HUES64 (cell line): ENCODE results near the gene AGAP2.

Experiments used
- H3K27ac ChIP-seq: 2 replicates; pipeline ENCODE4 v1.7.0; 2013; ENCODE audit warnings: low read depth, low read length, inconsistent platforms
- H3K27me3 ChIP-seq: 2 replicates; pipeline ENCODE4 v1.6.1; 2013; ENCODE audit warnings: mild to moderate bottlenecking, low read length; ENCODE audit not compliant: insufficient read depth
- H3K36me3 ChIP-seq: 2 replicates; pipeline ENCODE4 v1.6.1; 2013; ENCODE audit warnings: mild to moderate bottlenecking, low read length; ENCODE audit not compliant: insufficient read depth
- H3K4me1 ChIP-seq: 2 replicates; pipeline ENCODE4 v1.6.1; 2013; ENCODE audit warnings: mild to moderate bottlenecking, low read length, moderate library complexity; ENCODE audit not compliant: insufficient read depth
- H3K4me3 ChIP-seq: 2 replicates; pipeline ENCODE4 v1.5.1; 2013; ENCODE audit warnings: mild to moderate bottlenecking, low read length, moderate library complexity
- H3K9ac ChIP-seq: 2 replicates; pipeline ENCODE4 v1.6.1; 2013; ENCODE audit warnings: mild to moderate bottlenecking, low read depth, low read length
- H3K9me3 ChIP-seq: 2 replicates; pipeline ENCODE4 v1.6.1; 2013; ENCODE audit warnings: low read depth, low read length; ENCODE audit not compliant: insufficient read depth
- WGBS: fragments of 150-250, 120-280 bp; methylation state at CpG from one replicate; pipeline ENCODE4 v1.1.7; 2013; ENCODE audit warnings: missing lambda C conversion rate; 5-methylcytosine and 5-hydroxymethylcytosine counted together

AGAP2 gene

GRCh38 chr12:57707250-57707649, 31.3 kb downstream of the AGAP2 start:
- no peaks in the 10 kb centered on the region for H3K4me1 ChIP-seq
- peaks cover 6% of the 10 kb centered on the region; the same call in 1 of the 2 replicates for H3K36me3 ChIP-seq
- H3K27ac ChIP-seq, result no peak overlapping the region
- no peak overlapping the region for H3K4me3 ChIP-seq
- H3K9me3 ChIP-seq, result no peaks in the 10 kb centered on the region
- no peak overlapping the region for H3K9ac ChIP-seq
- H3K27me3 ChIP-seq, result no peaks in the 10 kb centered on the region
- 93% methylated on average over 3 of the region's 3 CpGs for WGBS

- WGBS, result 93% methylated on average over 2 of the region's 2 CpGs
- no peak overlapping the region for H3K4me3 ChIP-seq
- H3K36me3 ChIP-seq, result peaks cover 18% of the 10 kb centered on the region
- no peaks in the 10 kb centered on the region for H3K27me3 ChIP-seq
- H3K27ac ChIP-seq, result no peak overlapping the region
- no peak overlapping the region for H3K9ac ChIP-seq
- H3K9me3 ChIP-seq, result no peaks in the 10 kb centered on the region
- no peaks in the 10 kb centered on the region for H3K4me1 ChIP-seq
Measured at GRCh38 chr12:57700317-57700716, 38.2 kb downstream of the AGAP2 start.

- Histone ChIP-seq H3K36me3 (peaks cover 14% of the 10 kb centered on the region), H3K9me3 (no peaks in the 10 kb centered on the region), H3K4me1 (no peaks in the 10 kb centered on the region; the same call in 1 of the 2 replicates), H3K4me3 (no peak overlapping the region), H3K27ac (no peak overlapping the region), H3K27me3 (no peaks in the 10 kb centered on the region), H3K9ac (no peak overlapping the region)
- 91% methylated on average over 3 of the region's 3 CpGs for WGBS
Measured at GRCh38 chr12:57698414-57698813, 40.1 kb downstream of the AGAP2 start.

GRCh38 chr12:57697076-57697475, 41.5 kb downstream of the AGAP2 start:
- H3K27ac ChIP-seq, result no peak overlapping the region
- no peaks in the 10 kb centered on the region for H3K27me3 ChIP-seq
- H3K4me3 ChIP-seq, result no peak overlapping the region
- no peaks in the 10 kb centered on the region; the same call in 1 of the 2 replicates for H3K4me1 ChIP-seq
- peaks cover 12% of the 10 kb centered on the region for H3K36me3 ChIP-seq
- WGBS, result 96% methylated on average over 1 of the region's 1 CpG
- H3K9ac ChIP-seq, result no peak overlapping the region
- H3K9me3 ChIP-seq, result no peaks in the 10 kb centered on the region

- Histone ChIP-seq H3K9ac (no peak overlapping the region), H3K9me3 (no peaks in the 10 kb centered on the region), H3K27me3 (no peaks in the 10 kb centered on the region), H3K36me3 (peaks cover 12% of the 10 kb centered on the region), H3K27ac (no peak overlapping the region), H3K4me3 (no peak overlapping the region), H3K4me1 (no peaks in the 10 kb centered on the region; the same call in 1 of the 2 replicates)
- 95% methylated on average over 11 of the region's 11 CpGs for WGBS
Measured at GRCh38 chr12:57695770-57696432, 42.6 kb downstream of the AGAP2 start.

- Histone ChIP-seq H3K27me3 (no peaks in the 10 kb centered on the region; the same call in 1 of the 2 replicates), H3K27ac (no peak overlapping the region), H3K4me1 (no peaks in the 10 kb centered on the region; the same call in 1 of the 2 replicates), H3K9me3 (no peaks in the 10 kb centered on the region), H3K4me3 (peak overlapping the region; percentile 95), H3K36me3 (peaks cover 12% of the 10 kb centered on the region), H3K9ac (peak overlapping the region; percentile 83)
- WGBS, result 4% methylated on average over 15 of the region's 15 CpGs
Measured at GRCh38 chr12:57694459-57695019, 44.0 kb downstream of the AGAP2 start.

- no peaks in the 10 kb centered on the region; the same call in 1 of the 2 replicates for H3K4me1 ChIP-seq
- H3K36me3 ChIP-seq, result peaks cover 12% of the 10 kb centered on the region
- H3K27ac ChIP-seq, result no peak within 1 kb of the TSS
- H3K4me3 ChIP-seq, result peak within 1 kb of the TSS; percentile 95
- no peaks in the 10 kb centered on the region; the same call in 1 of the 2 replicates for H3K27me3 ChIP-seq
- no peaks in the 10 kb centered on the region for H3K9me3 ChIP-seq
- H3K9ac ChIP-seq, result peak within 1 kb of the TSS; percentile 83
- 1% methylated on average over 44 of the region's 45 CpGs for WGBS
Measured at GRCh38 chr12:57693659-57694458, 44.7 kb downstream of the AGAP2 start, which contains the start of gene OS9. Gene OS9 (plus strand): TSS chr12:57694132. CDS start chr12:57694162, 30 bp downstream.

GRCh38 chr12:57693317-57693658, 45.3 kb downstream of the AGAP2 start:
- Histone ChIP-seq H3K9me3 (no peaks in the 10 kb centered on the region), H3K36me3 (peaks cover 12% of the 10 kb centered on the region), H3K27me3 (no peaks in the 10 kb centered on the region; the same call in 1 of the 2 replicates), H3K4me3 (peak overlapping the region; percentile 30), H3K4me1 (no peaks in the 10 kb centered on the region; the same call in 1 of the 2 replicates), H3K9ac (no peak overlapping the region), H3K27ac (no peak overlapping the region)
- WGBS, result 64% methylated on average over 10 of the region's 10 CpGs

GRCh38 chr12:57692500-57692899, 46.0 kb downstream of the AGAP2 start:
- WGBS, result 93% methylated on average over 14 of the region's 15 CpGs

GRCh38 chr12:57688931-57689330, 49.6 kb downstream of the AGAP2 start:
- WGBS, result no CpG with 5 or more reads among the region's 2 CpGs

More at GRCh38 chr12:57692500-57692899, 46.0 kb downstream of the AGAP2 start:
- Histone ChIP-seq H3K9ac (no peak overlapping the region), H3K9me3 (no peaks in the 10 kb centered on the region), H3K4me3 (no peak overlapping the region), H3K27me3 (no peaks in the 10 kb centered on the region; the same call in 1 of the 2 replicates), H3K4me1 (no peaks in the 10 kb centered on the region; the same call in 1 of the 2 replicates), H3K36me3 (peaks cover 12% of the 10 kb centered on the region), H3K27ac (no peak overlapping the region)

GRCh38 chr12:57687862-57688261, 50.7 kb downstream of the AGAP2 start:
- Histone ChIP-seq H3K36me3 (no peaks in the 10 kb centered on the region), H3K27me3 (peaks cover 13% of the 10 kb centered on the region; the same call in 1 of the 2 replicates), H3K27ac (no peak overlapping the region), H3K4me1 (no peaks in the 10 kb centered on the region), H3K9me3 (no peaks in the 10 kb centered on the region), H3K4me3 (no peak overlapping the region), H3K9ac (no peak overlapping the region)
- 71% methylated on average over 4 of the region's 4 CpGs for WGBS

More at GRCh38 chr12:57688931-57689330, 49.6 kb downstream of the AGAP2 start:
- Histone ChIP-seq H3K27ac (no peak overlapping the region), H3K4me3 (no peak overlapping the region), H3K4me1 (no peaks in the 10 kb centered on the region), H3K36me3 (no peaks in the 10 kb centered on the region), H3K27me3 (peaks cover 12% of the 10 kb centered on the region; the same call in 1 of the 2 replicates), H3K9me3 (no peaks in the 10 kb centered on the region), H3K9ac (no peak overlapping the region)
